Retinal pigment epithelial cell (primary cell): ENCODE results near the gene DOLPP1.

Experiments
- DNase-seq: peaks from one replicate; pipeline ENCODE4 v3.0.0-alpha.2; 2010; ENCODE audit warnings: low read depth
- H3K4me3 ChIP-seq: 2 replicates; pipeline ENCODE4 v1.5.1; 2011; ENCODE audit warnings: mild to moderate bottlenecking, low read length, control low read depth, moderate library complexity
- CTCF ChIP-seq: conservative IDR thresholded peaks from 2 replicates; pipeline ENCODE4 v1.5.1; 2011; ENCODE audit warnings: low read depth, low read length, control low read depth, inconsistent platforms

Gene DOLPP1

GRCh38 chr9:129094387-129095169 is 13.7 kb downstream of the DOLPP1 start:
- no peak overlapping the region for H3K4me3 ChIP-seq
- TF ChIP-seq CTCF = no peak
- DNase-seq = no peak

- H3K4me3 ChIP-seq = no peak overlapping the region
- TF ChIP-seq CTCF = no peak
- DNase-seq = no peak
Measured at GRCh38 chr9:129095170-129095667, 14.3 kb downstream of the DOLPP1 start.

GRCh38 chr9:129095908-129096307 is 15.0 kb downstream of the DOLPP1 start:
- H3K4me3 ChIP-seq = no peak overlapping the region
- DNase-seq = no peak
- TF ChIP-seq CTCF = no peak

- DNase-seq = no peak
- TF ChIP-seq CTCF = no peak
- no peak overlapping the region for H3K4me3 ChIP-seq
Measured at GRCh38 chr9:129097671-129098306, 16.9 kb downstream of the DOLPP1 start.

- no peak overlapping the region for H3K4me3 ChIP-seq
- DNase-seq = no peak
- no peak for TF ChIP-seq CTCF
Measured at GRCh38 chr9:129098328-129098727, 17.4 kb downstream of the DOLPP1 start.

- TF ChIP-seq CTCF = no peak
- DNase-seq = no peak
- H3K4me3 ChIP-seq = no peak overlapping the region
Measured at GRCh38 chr9:129100383-129101169, 19.7 kb downstream of the DOLPP1 start.
